Stimulated activated CD8-positive, alpha-beta memory T cell treated with anti-CD3 and anti-CD28 coated beads, Interleukin-4, amount 100 ng/mL, for 48 hours (primary cell): ENCODE data around the gene ZPBP2.
"Not testable (repeated sequence)": the region's sequence is repeated elsewhere in the genome, so short reads cannot be mapped to it uniquely, and the experiment has no call there.

ENCODE experiments used
- DNase-seq: peaks from one replicate; pipeline ENCODE4 v3.0.0-alpha.2; 2020

ZPBP2 gene

GRCh38 chr17:39855911-39856649 is 11.9 kb upstream of the ZPBP2 start:
- not testable (repeated sequence) for DNase-seq

- DNase-seq = no peak
These were observed 6.8 kb upstream of the ZPBP2 start for GRCh38 chr17:39861235-39861634.

GRCh38 chr17:39863244-39863917 is 4.6 kb upstream of the ZPBP2 start:
- no peak for DNase-seq

GRCh38 chr17:39863918-39864746 is 3.9 kb upstream of the ZPBP2 start, which contains the start of gene IKZF3:
Gene IKZF3 (minus strand): TSS chr17:39864312. CDS start chr17:39864126, 186 bp downstream.
- DNase-seq = peak; percentile 86

- no peak for DNase-seq
These were observed 1.8 kb upstream of the ZPBP2 start for GRCh38 chr17:39866013-39866730.

GRCh38 chr17:39867084-39867879 is 720 bp upstream of the ZPBP2 start:
- DNase-seq = peak; percentile 71

- no peak for DNase-seq
These were observed 546 bp downstream of the ZPBP2 start for GRCh38 chr17:39868554-39868942.

- DNase-seq = no peak
These were observed 2.8 kb downstream of the ZPBP2 start for GRCh38 chr17:39870776-39871175.

GRCh38 chr17:39871801-39872200 is 3.8 kb downstream of the ZPBP2 start:
- DNase-seq = no peak

GRCh38 chr17:39872751-39873150 is 4.7 kb downstream of the ZPBP2 start:
- DNase-seq = no peak

- not testable (repeated sequence) for DNase-seq
These were observed 18.1 kb downstream of the ZPBP2 start for GRCh38 chr17:39886102-39886501.

GRCh38 chr17:39887078-39887477 is 19.1 kb downstream of the ZPBP2 start:
- DNase-seq = no peak

GRCh38 chr17:39889200-39889599 is 21.2 kb downstream of the ZPBP2 start:
- DNase-seq = no peak

GRCh38 chr17:39894681-39895376 is 26.8 kb downstream of the ZPBP2 start:
- DNase-seq = no peak

GRCh38 chr17:39898088-39898487 is 30.1 kb downstream of the ZPBP2 start:
- DNase-seq = no peak

- no peak for DNase-seq
These were observed 31.2 kb downstream of the ZPBP2 start for GRCh38 chr17:39899215-39899614.

GRCh38 chr17:39902027-39902426 is 34.0 kb downstream of the ZPBP2 start:
- DNase-seq = not testable (repeated sequence)

GRCh38 chr17:39903158-39903884 is 35.3 kb downstream of the ZPBP2 start:
- DNase-seq = no peak

- no peak for DNase-seq
These were observed 36.9 kb downstream of the ZPBP2 start for GRCh38 chr17:39904990-39905288.

GRCh38 chr17:39908789-39909352 is 40.9 kb downstream of the ZPBP2 start:
- no peak for DNase-seq
